Tibial nerve (tissue), 3 donors: ENCODE results near the gene RAB3C.

Experiments used
- POLR2A ChIP-seq, 2 donors: fragments of 450-650 bp; IDR thresholded peaks; one replicate each; pipeline ENCODE4 v1.6.1; 2017; ENCODE audit warnings: antibody characterized with exemption in 2 of 2, mild to moderate bottlenecking in 2 of 2, moderate library complexity in 2 of 2
- TF ChIP-seq, protein P1 (sequence below), 5 experiments: fragments of 200-600 bp in 3 of 5; fragments of 450-650 bp in 2 of 5; sonication (generic) in 3 of 5; IDR thresholded peaks; one replicate each; pipeline ENCODE4 v1.5.1; 2016 to 2019; ENCODE audit warnings: antibody characterized with exemption in 5 of 5, mild to moderate bottlenecking in 3 of 5, moderate library complexity in 2 of 5

GRCh38 chr5:58745350-58745749 lies 162.5 kb downstream of the RAB3C start:
- TF ChIP-seq, protein P1, sequence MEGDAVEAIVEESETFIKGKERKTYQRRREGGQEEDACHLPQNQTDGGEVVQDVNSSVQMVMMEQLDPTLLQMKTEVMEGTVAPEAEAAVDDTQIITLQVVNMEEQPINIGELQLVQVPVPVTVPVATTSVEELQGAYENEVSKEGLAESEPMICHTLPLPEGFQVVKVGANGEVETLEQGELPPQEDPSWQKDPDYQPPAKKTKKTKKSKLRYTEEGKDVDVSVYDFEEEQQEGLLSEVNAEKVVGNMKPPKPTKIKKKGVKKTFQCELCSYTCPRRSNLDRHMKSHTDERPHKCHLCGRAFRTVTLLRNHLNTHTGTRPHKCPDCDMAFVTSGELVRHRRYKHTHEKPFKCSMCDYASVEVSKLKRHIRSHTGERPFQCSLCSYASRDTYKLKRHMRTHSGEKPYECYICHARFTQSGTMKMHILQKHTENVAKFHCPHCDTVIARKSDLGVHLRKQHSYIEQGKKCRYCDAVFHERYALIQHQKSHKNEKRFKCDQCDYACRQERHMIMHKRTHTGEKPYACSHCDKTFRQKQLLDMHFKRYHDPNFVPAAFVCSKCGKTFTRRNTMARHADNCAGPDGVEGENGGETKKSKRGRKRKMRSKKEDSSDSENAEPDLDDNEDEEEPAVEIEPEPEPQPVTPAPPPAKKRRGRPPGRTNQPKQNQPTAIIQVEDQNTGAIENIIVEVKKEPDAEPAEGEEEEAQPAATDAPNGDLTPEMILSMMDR (IDR thresholded peaks at IDR 0.05), result no peak
- no peak for TF ChIP-seq POLR2A (IDR thresholded peaks at IDR 0.05)
